Right lobe of liver (tissue), 6 donors: ENCODE data around the gene LRMDA. TPM values are rescaled to one million over a fixed set of nuclear protein-coding genes. Genes with fewer than 3 reads are reported as not detected.
"Not testable (repeated sequence)": the region's sequence is repeated elsewhere in the genome, so short reads cannot be mapped to it uniquely, and the experiment has no call there.

Experiments
- ATAC-seq, 4 donors: fragments of 200-7000 bp; cut with Tn5 transposase; one replicate each; pipeline ENCODE4 v1.9.1; 2020; ENCODE audit warnings: mild to moderate bottlenecking in 4 of 4, moderate library complexity in 4 of 4
- DNase-seq, 3 donors: peaks; one replicate each; pipeline ENCODE4 v3.0.0-alpha.2; 2020
- H3K27ac ChIP-seq, 3 donors: fragments of 200-600 bp; one replicate each; pipeline ENCODE4 v1.8.0; 2022
- H3K27me3 ChIP-seq, 2 donors: fragments of 200-600 bp; one replicate each; pipeline ENCODE4 v1.8.0; 2022
- H3K36me3 ChIP-seq, 4 donors: fragments of 200-600 bp; sonication (generic) in 1 of 4; one replicate each; pipeline versions ENCODE4 v1.5.1 to v1.8.0; 2017 to 2022; ENCODE audit warnings: control low read depth in 1 of 4
- H3K4me1 ChIP-seq, 4 donors: fragments of 200-600 bp; sonication (generic) in 1 of 4; one replicate each; pipeline versions ENCODE4 v1.5.1 to v1.8.0; 2017 to 2022; ENCODE audit warnings: control low read depth in 1 of 4
- H3K4me3 ChIP-seq, 3 donors: fragments of 200-600 bp; one replicate each; pipeline ENCODE4 v1.8.0; 2022
- H3K9me3 ChIP-seq, 4 donors: fragments of 200-600 bp; sonication (generic) in 1 of 4; one replicate each; pipeline versions ENCODE4 v1.5.1 to v1.8.0; 2017 to 2022; ENCODE audit warnings: control low read depth in 1 of 4
- POLR2A ChIP-seq: fragments of 450-650 bp; IDR thresholded peaks from one replicate; pipeline ENCODE4 v1.6.1; 2017; ENCODE audit warnings: antibody characterized with exemption, mild to moderate bottlenecking
- WGBS: methylation state at CpG from one replicate; pipeline ENCODE4 v1.1.6; 2018; ENCODE audit warnings: low coverage, low lambda C conversion rate; ENCODE audit not compliant: insufficient coverage; ENCODE audit errors: missing lambda C conversion rate; 5-methylcytosine and 5-hydroxymethylcytosine counted together
- intact Hi-C, 2 donors: fragments of 100-400 bp; cut with DNase I; formaldehyde crosslinking; loops; one replicate each; pipeline versions ENCODE4 v1.11.2 to v1.14.1; 2022
- total RNA-seq, 6 experiments: library from RNA; depleted of rRNA in 2 of 6; stranded (reverse); fragments of >200 nt in 2 of 6; fragmentation: NEBNext Ultra II Directional in 3 of 6; extraction: Animal tissue kit (Norgen Biotek cat#: 25700) in 3 of 6; gene quantifications; one replicate each; pipeline versions ENCODE4 v1.1.0 to v1.2.4, GENCODE V29; 2016 to 2023
- TF ChIP-seq, protein P1 (sequence below), 4 donors: fragments of 200-600 bp in 3 of 4; fragments of 450-650 bp in 1 of 4; IDR thresholded peaks; one replicate each; pipeline versions ENCODE4 v1.5.1 to v1.8.0; 2016 to 2022; ENCODE audit warnings: antibody characterized with exemption in 4 of 4, mild to moderate bottlenecking in 2 of 4
- donor health status: DM: no; HTN: yes; CAD: no.
- donor health status: DM: no; HTN: no; CAD: no.
- donor health status: DM: no; HTN: no; CAD: no.
- donor health status: DM: no; HTN: yes; CAD: no.
- donor health status: DM: no; HTN: yes; CAD: no.

Gene LRMDA
- total RNA-seq, 6 experiments from 2014 or later = 9.9 to 19.9 (median 16.3) TPM

GRCh38 chr10:76138286-76138685, 706.9 kb downstream of the LRMDA start:
- DNase-seq = no peak
- Histone ChIP-seq H3K27ac (no peak overlapping the region), H3K4me1 (no peaks in the 10 kb centered on the region), H3K27me3 (no peaks in the 10 kb centered on the region), H3K9me3 (no peaks in the 10 kb centered on the region), H3K36me3 (no peaks in the 10 kb centered on the region), H3K4me3 (no peak overlapping the region)
- 88% methylated on average over 2 of the region's 2 CpGs for WGBS
- intact Hi-C loops = no loop called here
- TF ChIP-seq, protein P1, sequence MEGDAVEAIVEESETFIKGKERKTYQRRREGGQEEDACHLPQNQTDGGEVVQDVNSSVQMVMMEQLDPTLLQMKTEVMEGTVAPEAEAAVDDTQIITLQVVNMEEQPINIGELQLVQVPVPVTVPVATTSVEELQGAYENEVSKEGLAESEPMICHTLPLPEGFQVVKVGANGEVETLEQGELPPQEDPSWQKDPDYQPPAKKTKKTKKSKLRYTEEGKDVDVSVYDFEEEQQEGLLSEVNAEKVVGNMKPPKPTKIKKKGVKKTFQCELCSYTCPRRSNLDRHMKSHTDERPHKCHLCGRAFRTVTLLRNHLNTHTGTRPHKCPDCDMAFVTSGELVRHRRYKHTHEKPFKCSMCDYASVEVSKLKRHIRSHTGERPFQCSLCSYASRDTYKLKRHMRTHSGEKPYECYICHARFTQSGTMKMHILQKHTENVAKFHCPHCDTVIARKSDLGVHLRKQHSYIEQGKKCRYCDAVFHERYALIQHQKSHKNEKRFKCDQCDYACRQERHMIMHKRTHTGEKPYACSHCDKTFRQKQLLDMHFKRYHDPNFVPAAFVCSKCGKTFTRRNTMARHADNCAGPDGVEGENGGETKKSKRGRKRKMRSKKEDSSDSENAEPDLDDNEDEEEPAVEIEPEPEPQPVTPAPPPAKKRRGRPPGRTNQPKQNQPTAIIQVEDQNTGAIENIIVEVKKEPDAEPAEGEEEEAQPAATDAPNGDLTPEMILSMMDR (IDR thresholded peaks at IDR 0.05) = no peak
- TF ChIP-seq POLR2A = no peak
- ATAC-seq = no peak

DNA sequence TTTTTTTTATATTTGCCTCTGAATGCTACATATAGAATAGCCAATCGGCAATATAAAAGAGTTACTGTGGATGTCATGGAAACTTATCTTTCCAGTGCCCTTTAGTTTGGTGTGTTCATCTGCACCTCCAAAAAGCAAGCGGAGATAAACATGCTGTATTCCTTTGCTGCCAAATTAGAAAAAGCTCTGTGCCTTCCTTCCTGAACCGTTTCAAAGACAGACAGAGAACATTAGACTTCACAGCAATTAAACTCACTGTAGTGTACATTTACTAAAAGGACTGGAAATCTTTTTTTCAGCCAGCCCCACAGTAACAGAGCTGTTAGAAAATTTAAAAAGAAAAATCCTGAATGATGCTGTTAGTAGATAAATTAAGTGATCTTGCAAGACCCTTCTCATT, 707.5 kb downstream of the LRMDA start:
- Histone ChIP-seq H3K27ac (no peak overlapping the region), H3K4me3 (no peak overlapping the region), H3K4me1 (no peaks in the 10 kb centered on the region), H3K27me3 (no peaks in the 10 kb centered on the region), H3K36me3 (no peaks in the 10 kb centered on the region), H3K9me3 (no peaks in the 10 kb centered on the region)
- intact Hi-C loops = no loop called here
- no peak for DNase-seq
- TF ChIP-seq, protein P1 (IDR thresholded peaks at IDR 0.05) = no peak
- TF ChIP-seq POLR2A = no peak
- ATAC-seq = no peak
- 66% methylated on average over 3 of the region's 3 CpGs for WGBS

DNA sequence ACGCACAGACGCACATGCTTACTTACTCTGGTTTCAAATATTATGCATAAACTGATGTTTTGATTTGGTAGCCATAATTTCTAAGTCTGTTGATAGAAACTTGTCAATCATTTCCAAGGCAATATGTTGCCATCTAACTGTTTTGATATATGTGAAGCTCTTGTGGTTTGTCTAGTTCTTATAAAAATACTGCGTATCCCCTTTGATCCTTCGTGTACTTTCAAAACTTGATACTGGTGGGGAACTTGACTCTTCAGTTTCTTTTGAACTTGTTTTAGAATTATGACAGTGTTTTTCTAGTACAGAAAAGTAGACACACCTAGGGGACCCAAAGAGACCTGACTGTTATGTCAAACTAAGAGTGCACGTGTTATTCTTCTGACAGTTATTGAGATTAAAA, 708.0 kb downstream of the LRMDA start:
- WGBS = 88% methylated on average over 5 of the region's 5 CpGs
- no peak overlapping the region for H3K4me3 ChIP-seq
- intact Hi-C loops = no loop called here
- TF ChIP-seq, protein P1 (IDR thresholded peaks at IDR 0.05) = no peak
- TF ChIP-seq POLR2A = no peak
- no peaks in the 10 kb centered on the region for H3K4me1 ChIP-seq
- H3K27ac ChIP-seq = no peak overlapping the region
- no peaks in the 10 kb centered on the region for H3K27me3 ChIP-seq
- H3K36me3 ChIP-seq = no peaks in the 10 kb centered on the region
- no peak for DNase-seq
- no peak for ATAC-seq
- H3K9me3 ChIP-seq = no peaks in the 10 kb centered on the region

GRCh38 chr10:76141376-76141775, 710.0 kb downstream of the LRMDA start:
- H3K4me3 ChIP-seq = no peak overlapping the region
- ATAC-seq = no peak
- DNase-seq = no peak
- TF ChIP-seq POLR2A = no peak
- no peaks in the 10 kb centered on the region for H3K9me3 ChIP-seq
- H3K27ac ChIP-seq = no peak overlapping the region
- H3K4me1 ChIP-seq = no peaks in the 10 kb centered on the region
- intact Hi-C loops = no loop called here
- H3K36me3 ChIP-seq = no peaks in the 10 kb centered on the region
- 94% methylated on average over 3 of the region's 3 CpGs for WGBS
- H3K27me3 ChIP-seq = no peaks in the 10 kb centered on the region

DNA sequence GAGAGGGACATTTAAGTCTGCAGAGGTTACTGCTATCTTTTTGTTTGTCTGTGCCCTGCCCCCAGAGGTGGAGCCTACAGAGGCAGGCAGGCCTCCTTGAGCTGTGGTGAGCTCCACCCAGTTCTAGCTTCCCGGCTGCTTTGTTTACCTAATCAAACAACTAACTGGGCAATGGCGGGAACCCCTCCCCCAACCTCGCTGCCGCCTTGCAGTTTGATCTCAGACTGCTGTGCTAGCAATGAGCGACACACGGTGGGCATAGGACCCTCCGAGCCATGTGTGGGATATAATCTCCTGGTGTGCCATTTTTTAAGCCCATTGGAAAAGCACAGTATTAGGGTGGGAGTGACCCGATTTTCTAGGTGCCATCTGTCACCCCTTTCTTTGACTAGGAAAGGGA, 716.8 kb downstream of the LRMDA start:
- ATAC-seq, H3K9me3 ChIP-seq, H3K4me1 ChIP-seq, H3K36me3 ChIP-seq, DNase-seq, H3K27ac ChIP-seq, intact Hi-C loops, H3K4me3 ChIP-seq, H3K27me3 ChIP-seq: not testable (repeated sequence)
- WGBS = 87% methylated on average over 6 of the region's 8 CpGs

GRCh38 chr10:76149182-76149581, 717.8 kb downstream of the LRMDA start:
- no peak overlapping the region for H3K27ac ChIP-seq
- TF ChIP-seq, protein P1 (IDR thresholded peaks at IDR 0.05) = no peak
- no peak for TF ChIP-seq POLR2A
- WGBS = 75% methylated on average over 1 of the region's 1 CpG
- no peak for DNase-seq
- H3K36me3 ChIP-seq = no peaks in the 10 kb centered on the region
- no peak overlapping the region for H3K4me3 ChIP-seq
- H3K27me3 ChIP-seq = no peaks in the 10 kb centered on the region
- H3K9me3 ChIP-seq = peaks cover 0 to 6% (median 0%) of the 10 kb centered on the region in 4 donors
- no peak for ATAC-seq
- intact Hi-C loops = no loop called here
- no peaks in the 10 kb centered on the region for H3K4me1 ChIP-seq
